ENCODE measurements around the gene PRCP.
A peak's percentile ranks its signal among the peaks of the same experiment; 100 is the strongest.

The PRCP gene

GRCh38 chr11:82906931-82907330 lies 6.7 kb upstream of the PRCP start:
- no peak for DNase-seq

- no peak for DNase-seq
Measured at GRCh38 chr11:82906236-82906635, 6.0 kb upstream of the PRCP start.

- DNase-seq, result no peak
Measured at GRCh38 chr11:82903843-82904586, 3.8 kb upstream of the PRCP start.

- DNase-seq, result no peak
Measured at GRCh38 chr11:82902880-82903279, 2.6 kb upstream of the PRCP start.

- no peak for DNase-seq
Measured at GRCh38 chr11:82901922-82902485, 1.8 kb upstream of the PRCP start.

GRCh38 chr11:82901165-82901921 lies 1.1 kb upstream of the PRCP start, which contains the start of gene DDIAS:
Gene DDIAS (plus strand): TSS chr11:82901736. CDS start chr11:82914739, 13,003 bp downstream.
- peak; percentile 79 for DNase-seq

- no peak for DNase-seq
Measured at GRCh38 chr11:82899957-82900276, 313 bp downstream of the PRCP start.

- DNase-seq, result no peak
Measured at GRCh38 chr11:82899186-82899820, 927 bp downstream of the PRCP start.

GRCh38 chr11:82898241-82898640 lies 2.0 kb downstream of the PRCP start:
- no peak for DNase-seq

- no peak for DNase-seq
Measured at GRCh38 chr11:82896183-82896582, 4.0 kb downstream of the PRCP start.

- DNase-seq, result no peak
Measured at GRCh38 chr11:82895437-82896091, 4.7 kb downstream of the PRCP start.

- no peak for DNase-seq
Measured at GRCh38 chr11:82892611-82893169, 7.5 kb downstream of the PRCP start.

- DNase-seq, result no peak
Measured at GRCh38 chr11:82890936-82891335, 9.3 kb downstream of the PRCP start.

- DNase-seq, result no peak
Measured at GRCh38 chr11:82890002-82890341, 10.3 kb downstream of the PRCP start.

GRCh38 chr11:82889133-82890001 lies 10.9 kb downstream of the PRCP start:
- DNase-seq, result no peak

- DNase-seq, result no peak
Measured at GRCh38 chr11:82883853-82884252, 16.4 kb downstream of the PRCP start.

GRCh38 chr11:82874646-82875523 lies 25.3 kb downstream of the PRCP start:
- DNase-seq, result no peak

- DNase-seq, result no peak
Measured at GRCh38 chr11:82873919-82874333, 26.3 kb downstream of the PRCP start.

GRCh38 chr11:82872377-82873150 lies 27.7 kb downstream of the PRCP start:
- no peak for DNase-seq

- no peak for DNase-seq
Measured at GRCh38 chr11:82871646-82872045, 28.6 kb downstream of the PRCP start.
